ENCODE results near the gene SLC8A1. TPM values are rescaled to one million over a fixed set of nuclear protein-coding genes. Genes with fewer than 3 reads are reported as not detected.

Gene SLC8A1
- polyA plus RNA-seq, 3 donors, result 16.9 to 18.2 (median 18.0) TPM

GRCh38 chr2:40279001-40279400 lies 172.9 kb downstream of the SLC8A1 start:
- H3K9me3 ChIP-seq (replicated peaks in 1 of 2; ENCODE audit: control insufficient read depth in 1 of 2, insufficient read depth in 1 of 2, low read length in 2 of 2), result no peaks in the 10 kb centered on the region
- Mint-ChIP-seq H3K9me3 (no peaks in the 10 kb centered on the region), H3K4me3 (no peak overlapping the region), H3K36me3 (peaks cover 14 to 18% of the 10 kb centered on the region in 2 donors), H3K4me1 (peaks cover 8% of the 10 kb centered on the region), H3K27ac (no peak overlapping the region), H3K27me3 (ENCODE audit: low read depth in 3 of 3) (peaks cover 0 to 1% (median 0%) of the 10 kb centered on the region in 3 donors)
- no peaks in the 10 kb centered on the region for H3K27me3 ChIP-seq (ENCODE audit: control insufficient read depth in 2 of 2, insufficient read depth in 2 of 2, low read length in 2 of 2)
- TF ChIP-seq CTCF (IDR thresholded peaks at IDR 0.05), result no peak
- H3K36me3 ChIP-seq (replicated peaks in 1 of 2; ENCODE audit: control insufficient read depth in 1 of 2, insufficient read depth in 2 of 2, low read length in 2 of 2), result peaks cover 5 to 24% of the 10 kb centered on the region in 2 donors
- no peak overlapping the region for H3K4me3 ChIP-seq (replicated peaks in 1 of 3; ENCODE audit: low read depth in 2 of 3, low read length in 3 of 3)
- H4K20me1 ChIP-seq (ENCODE audit: insufficient read depth, low read length), result peaks cover 87% of the 10 kb centered on the region
- H3K27ac ChIP-seq (ENCODE audit: low read depth in 1 of 2, low read length in 2 of 2), result no peak overlapping the region
- WGBS (ENCODE audit: insufficient coverage), result no CpG with 5 or more reads among the region's 2 CpGs
- no peak overlapping the region for H2AFZ ChIP-seq (ENCODE audit: insufficient read depth, low read depth, low read length, poor library complexity, severe bottlenecking)
- DNase-seq, result no peak
- H3K4me2 ChIP-seq (replicated peaks; ENCODE audit: extremely low read depth, low read length, poor library complexity, severe bottlenecking), result no peak overlapping the region
- H3K9ac ChIP-seq (ENCODE audit: insufficient read depth, low read length, poor library complexity, severe bottlenecking), result no peak overlapping the region
- intact Hi-C loops (cut with micrococcal nuclease), result no loop called here
- H3K79me2 ChIP-seq (ENCODE audit: insufficient read depth, low read length), result peaks cover 7% of the 10 kb centered on the region
- no peaks in the 10 kb centered on the region for H3K4me1 ChIP-seq (ENCODE audit: control insufficient read depth in 1 of 2, insufficient read depth in 2 of 2, low read length in 2 of 2)

GRCh38 chr2:40276076-40276475 lies 175.8 kb downstream of the SLC8A1 start:
- H3K27ac ChIP-seq (ENCODE audit: low read depth in 1 of 2, low read length in 2 of 2), result no peak overlapping the region
- H3K27me3 Mint-ChIP-seq (ENCODE audit: low read depth in 3 of 3), result peaks cover 0 to 1% (median 0%) of the 10 kb centered on the region in 3 donors
- H3K9ac ChIP-seq (ENCODE audit: insufficient read depth, low read length, poor library complexity, severe bottlenecking), result no peak overlapping the region
- intact Hi-C loops (cut with micrococcal nuclease), result no loop called here
- no peaks in the 10 kb centered on the region for H3K27me3 ChIP-seq (ENCODE audit: control insufficient read depth in 2 of 2, insufficient read depth in 2 of 2, low read length in 2 of 2)
- H3K9me3 Mint-ChIP-seq, result peaks cover 0 to 2% (median 0%) of the 10 kb centered on the region in 7 donors
- H3K4me3 ChIP-seq (replicated peaks in 1 of 3; ENCODE audit: low read depth in 2 of 3, low read length in 3 of 3), result no peak overlapping the region
- H3K27ac Mint-ChIP-seq, result no peak overlapping the region
- H3K4me1 ChIP-seq (ENCODE audit: control insufficient read depth in 1 of 2, insufficient read depth in 2 of 2, low read length in 2 of 2), result no peaks in the 10 kb centered on the region
- H3K36me3 Mint-ChIP-seq, result peaks cover 14% of the 10 kb centered on the region in 2 donors
- no peak for TF ChIP-seq CTCF (IDR thresholded peaks at IDR 0.05)
- H3K9me3 ChIP-seq (replicated peaks in 1 of 2; ENCODE audit: control insufficient read depth in 1 of 2, insufficient read depth in 1 of 2, low read length in 2 of 2), result no peaks in the 10 kb centered on the region
- no peak overlapping the region for H2AFZ ChIP-seq (ENCODE audit: insufficient read depth, low read depth, low read length, poor library complexity, severe bottlenecking)
- no peaks in the 10 kb centered on the region for H3K79me2 ChIP-seq (ENCODE audit: insufficient read depth, low read length)
- WGBS (ENCODE audit: insufficient coverage), result no CpG with 5 or more reads among the region's 1 CpG
- no peak overlapping the region for H3K4me3 Mint-ChIP-seq
- peaks cover 86% of the 10 kb centered on the region for H4K20me1 ChIP-seq (ENCODE audit: insufficient read depth, low read length)
- no peak for DNase-seq
- H3K4me1 Mint-ChIP-seq, result no peaks in the 10 kb centered on the region
- H3K36me3 ChIP-seq (replicated peaks in 1 of 2; ENCODE audit: control insufficient read depth in 1 of 2, insufficient read depth in 2 of 2, low read length in 2 of 2), result peaks cover 5 to 15% of the 10 kb centered on the region in 2 donors
- H3K4me2 ChIP-seq (replicated peaks; ENCODE audit: extremely low read depth, low read length, poor library complexity, severe bottlenecking), result no peak overlapping the region

Measured in CD14-positive monocyte (primary cell).